GM10266 (cell line): ENCODE data around the gene RBM14.

Experiments used
- DNase-seq: peaks from one replicate; pipeline ENCODE4 v3.0.0; 2012; ENCODE audit errors: extremely low spot score
- TF ChIP-seq, protein P1 (sequence below): IDR thresholded peaks from 2 replicates; pipeline ENCODE4 v1.5.1; 2012; ENCODE audit warnings: mild to moderate bottlenecking, low read depth; ENCODE audit not compliant: control insufficient read depth, insufficient read depth; ENCODE audit errors: missing control alignments

RBM14 gene

GRCh38 chr11:66626926-66627325 lies 10.5 kb downstream of the RBM14 start:
- DNase-seq = no peak
- TF ChIP-seq, protein P1, sequence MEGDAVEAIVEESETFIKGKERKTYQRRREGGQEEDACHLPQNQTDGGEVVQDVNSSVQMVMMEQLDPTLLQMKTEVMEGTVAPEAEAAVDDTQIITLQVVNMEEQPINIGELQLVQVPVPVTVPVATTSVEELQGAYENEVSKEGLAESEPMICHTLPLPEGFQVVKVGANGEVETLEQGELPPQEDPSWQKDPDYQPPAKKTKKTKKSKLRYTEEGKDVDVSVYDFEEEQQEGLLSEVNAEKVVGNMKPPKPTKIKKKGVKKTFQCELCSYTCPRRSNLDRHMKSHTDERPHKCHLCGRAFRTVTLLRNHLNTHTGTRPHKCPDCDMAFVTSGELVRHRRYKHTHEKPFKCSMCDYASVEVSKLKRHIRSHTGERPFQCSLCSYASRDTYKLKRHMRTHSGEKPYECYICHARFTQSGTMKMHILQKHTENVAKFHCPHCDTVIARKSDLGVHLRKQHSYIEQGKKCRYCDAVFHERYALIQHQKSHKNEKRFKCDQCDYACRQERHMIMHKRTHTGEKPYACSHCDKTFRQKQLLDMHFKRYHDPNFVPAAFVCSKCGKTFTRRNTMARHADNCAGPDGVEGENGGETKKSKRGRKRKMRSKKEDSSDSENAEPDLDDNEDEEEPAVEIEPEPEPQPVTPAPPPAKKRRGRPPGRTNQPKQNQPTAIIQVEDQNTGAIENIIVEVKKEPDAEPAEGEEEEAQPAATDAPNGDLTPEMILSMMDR = no peak

DNA sequence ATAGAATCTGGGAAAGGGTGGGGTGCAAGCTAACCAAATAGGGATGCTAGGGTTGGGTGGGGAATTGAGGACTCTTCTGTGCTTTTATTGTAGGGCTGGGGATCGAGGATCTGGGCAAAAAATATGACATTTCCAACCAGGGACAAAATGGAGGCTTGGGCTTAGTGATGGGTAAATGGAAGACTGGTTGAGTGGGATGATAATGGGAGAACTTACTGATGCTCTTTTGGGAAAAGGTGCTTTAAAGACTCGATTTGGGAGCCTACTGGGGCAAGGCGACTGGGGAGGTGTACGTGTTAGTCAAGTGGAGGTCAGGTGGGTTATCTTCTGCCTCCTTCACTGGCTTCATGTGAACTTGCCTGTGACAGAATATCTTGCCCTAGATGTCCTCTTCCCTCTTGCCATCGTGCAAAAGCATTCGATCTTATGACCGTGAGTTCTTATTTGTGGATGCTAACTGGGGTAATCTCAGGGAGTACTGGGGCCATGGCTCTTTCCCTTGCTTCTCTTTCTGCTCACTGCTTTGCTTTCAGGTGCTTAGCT lies 11.7 kb downstream of the RBM14 start:
- DNase-seq = no peak
- TF ChIP-seq, protein P1 = no peak

DNA sequence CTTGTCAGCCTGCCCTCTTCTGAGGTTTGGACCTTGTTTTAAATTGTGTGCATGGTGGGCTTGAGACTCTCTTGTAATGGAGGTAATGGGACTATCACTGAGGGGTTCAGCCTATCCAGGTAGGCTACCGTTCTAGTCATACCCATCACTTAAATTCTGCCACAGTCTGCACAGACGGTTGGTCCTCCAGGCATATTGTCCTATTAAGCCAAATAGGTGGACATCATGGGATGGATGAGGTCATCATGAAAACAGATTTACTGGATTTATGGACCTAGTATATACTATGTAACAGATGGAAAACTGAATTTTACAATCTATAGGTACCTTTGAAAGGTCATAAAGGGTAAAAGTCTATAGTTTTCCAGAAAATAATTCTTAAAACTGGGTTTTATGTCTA lies 12.9 kb downstream of the RBM14 start:
- TF ChIP-seq, protein P1 = no peak
- no peak for DNase-seq

DNA sequence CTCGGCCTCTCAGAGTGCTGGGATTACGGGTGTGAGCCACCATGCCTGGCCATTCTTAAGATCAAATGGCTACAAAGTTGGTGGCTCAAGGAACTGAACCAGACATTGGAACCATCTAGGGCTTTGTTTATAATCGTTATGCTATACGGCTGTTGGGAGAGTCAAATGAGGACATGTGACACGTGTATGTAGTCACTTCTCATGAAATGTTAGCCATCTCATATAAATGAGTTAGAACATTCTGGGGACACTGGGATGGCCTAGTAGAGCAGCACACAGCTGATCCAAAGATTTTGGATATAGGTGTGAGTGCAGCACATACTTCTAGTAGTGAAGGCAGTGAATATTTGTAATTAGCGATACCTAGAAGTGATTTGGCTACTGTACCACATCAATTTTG lies 15.5 kb downstream of the RBM14 start:
- TF ChIP-seq, protein P1 = no peak
- no peak for DNase-seq

GRCh38 chr11:66632952-66633351 lies 16.5 kb downstream of the RBM14 start:
- TF ChIP-seq, protein P1 = no peak
- DNase-seq = no peak

- no peak for DNase-seq
- TF ChIP-seq, protein P1 = no peak
Observed at GRCh38 chr11:66636411-66636810, 20.0 kb downstream of the RBM14 start.

DNA sequence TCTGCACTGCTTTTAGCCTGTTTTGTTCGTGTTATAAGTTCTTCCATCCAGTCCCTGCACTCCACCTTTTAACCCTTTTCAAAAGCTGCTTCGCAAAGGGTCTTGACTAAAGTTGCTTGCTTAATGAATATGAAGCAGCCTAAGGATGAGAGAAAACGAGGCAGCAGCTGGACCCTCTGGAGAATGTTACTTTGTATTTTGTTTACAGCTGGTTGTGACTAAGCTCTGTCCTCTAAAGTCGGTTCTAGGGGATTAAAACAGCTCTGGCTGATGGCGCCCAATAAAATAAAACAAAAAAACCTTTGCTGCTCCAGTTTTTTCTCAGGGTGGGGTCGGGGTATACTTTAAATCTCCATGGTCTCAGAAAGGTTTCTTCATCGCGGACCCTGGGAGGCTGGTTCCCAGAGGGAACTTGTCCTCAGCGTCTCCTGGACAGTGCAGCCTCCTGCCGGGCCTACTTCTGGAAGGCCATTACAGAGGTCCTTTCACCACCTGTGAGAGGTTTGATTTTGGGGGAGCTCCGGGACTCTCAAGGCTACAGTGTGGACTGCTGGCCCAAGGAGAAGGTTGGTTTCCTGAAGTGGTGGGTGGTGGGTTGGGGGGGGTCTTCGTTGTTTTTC lies 21.2 kb downstream of the RBM14 start:
- DNase-seq = no peak
- TF ChIP-seq, protein P1 = no peak
